DOHH2 (cell line): ENCODE data around the gene SCO1.

Experiments used
- H3F3A ChIP-seq: fragments of 200-600 bp; sonication (generic), shearing (Covaris generic); 2 replicates; pipeline ENCODE4 v1.6.0; 2016; ENCODE audit warnings: antibody characterized with exemption, mild to moderate bottlenecking; ENCODE audit not compliant: control insufficient read depth, insufficient read depth
- H3K27ac ChIP-seq: fragments of 200-600 bp; sonication (generic); 2 replicates; pipeline ENCODE4 v1.5.1; 2014; ENCODE audit warnings: low read depth, mild to moderate bottlenecking, low read length, moderate library complexity
- H3K27me3 ChIP-seq: fragments of 200-600 bp; sonication (generic); 2 replicates; pipeline ENCODE4 v1.6.1; 2014; ENCODE audit warnings: mild to moderate bottlenecking, low read length, mixed read lengths; ENCODE audit not compliant: control insufficient read depth
- H3K36me3 ChIP-seq: fragments of 200-600 bp; sonication (generic); 2 replicates; pipeline ENCODE4 v1.6.1; 2014; ENCODE audit warnings: mild to moderate bottlenecking, low read length, moderate library complexity, mixed read lengths; ENCODE audit not compliant: control insufficient read depth
- H3K4me1 ChIP-seq: fragments of 200-600 bp; sonication (generic); 2 replicates; pipeline ENCODE4 v1.6.1; 2014; ENCODE audit warnings: mild to moderate bottlenecking, low read length, mixed read lengths; ENCODE audit not compliant: control insufficient read depth
- H3K4me2 ChIP-seq: fragments of 200-600 bp; sonication (generic); 2 replicates; pipeline ENCODE4 v1.6.0; 2014; ENCODE audit warnings: mild to moderate bottlenecking, low read length, moderate library complexity
- H3K4me3 ChIP-seq: fragments of 200-600 bp; sonication (generic); 2 replicates; pipeline ENCODE4 v1.5.1; 2014; ENCODE audit warnings: mild to moderate bottlenecking, low read length, mixed read lengths
- H3K79me2 ChIP-seq: fragments of 200-600 bp; sonication (generic); 2 replicates; pipeline ENCODE4 v1.6.1; 2014; ENCODE audit warnings: mild to moderate bottlenecking, low read length, mixed read lengths; ENCODE audit not compliant: control insufficient read depth
- H3K9me2 ChIP-seq: fragments of 200-600 bp; sonication (generic); replicated peaks from 2 replicates; pipeline ENCODE4 v1.6.1; 2014; ENCODE audit warnings: mild to moderate bottlenecking, low read length, mixed read lengths; ENCODE audit not compliant: control insufficient read depth
- H3K9me3 ChIP-seq: fragments of 200-600 bp; sonication (generic); 2 replicates; pipeline ENCODE4 v1.6.1; 2014; ENCODE audit warnings: antibody characterized with exemption, low read length, mixed read lengths; ENCODE audit not compliant: control insufficient read depth, insufficient read depth
- H4K20me1 ChIP-seq: fragments of 200-600 bp; sonication (generic); 2 replicates; pipeline ENCODE4 v1.6.0; 2014; ENCODE audit warnings: low read depth, mild to moderate bottlenecking, antibody characterized with exemption, low read length, moderate library complexity; ENCODE audit not compliant: control insufficient read depth, insufficient read depth
- EZH2phosphoT487 ChIP-seq: fragments of 200-600 bp; sonication (generic); IDR thresholded peaks from 2 replicates; pipeline ENCODE4 v1.6.1; 2017; ENCODE audit warnings: borderline replicate concordance, mild to moderate bottlenecking, antibody characterized with exemption, low read length, moderate library complexity, mixed read lengths
- TF ChIP-seq, protein P1 (sequence below): fragments of 200-600 bp; sonication (generic); IDR thresholded peaks from one replicate; pipeline ENCODE4 v1.5.1; 2014; ENCODE audit warnings: antibody characterized with exemption, mild to moderate bottlenecking, low read depth, low read length; ENCODE audit not compliant: poor library complexity, severe bottlenecking

SCO1 gene

DNA sequence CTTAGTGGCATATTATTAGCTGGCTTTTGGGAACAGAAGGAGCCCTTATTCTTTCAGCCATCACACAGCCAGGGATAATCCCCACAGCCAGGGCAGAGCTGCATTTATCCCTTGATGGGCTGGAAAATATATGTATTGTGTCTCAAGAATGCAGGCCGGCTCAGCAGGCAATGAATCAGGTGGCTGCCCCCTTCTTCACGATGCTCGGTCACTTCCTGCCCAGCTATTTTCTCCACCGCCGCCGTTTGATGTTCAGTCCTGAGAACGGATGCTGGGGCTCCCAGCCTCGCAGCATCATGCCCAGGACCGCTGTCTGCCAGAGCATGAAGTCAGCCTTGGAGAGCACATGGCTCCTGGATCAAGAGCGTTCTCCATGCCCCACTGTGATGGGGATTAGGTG, 35.9 kb downstream of the SCO1 start:
- no peaks in the 10 kb centered on the region for H3K79me2 ChIP-seq
- H3K4me3 ChIP-seq, result no peak overlapping the region
- H3K27ac ChIP-seq, result no peak overlapping the region
- H3F3A ChIP-seq, result no peaks in the 10 kb centered on the region
- no peaks in the 10 kb centered on the region for H4K20me1 ChIP-seq
- no peaks in the 10 kb centered on the region for H3K27me3 ChIP-seq
- H3K4me2 ChIP-seq, result no peak overlapping the region
- no peaks in the 10 kb centered on the region for H3K4me1 ChIP-seq
- no peaks in the 10 kb centered on the region for H3K9me2 ChIP-seq
- TF ChIP-seq EZH2phosphoT487, result no peak
- TF ChIP-seq, protein P1, sequence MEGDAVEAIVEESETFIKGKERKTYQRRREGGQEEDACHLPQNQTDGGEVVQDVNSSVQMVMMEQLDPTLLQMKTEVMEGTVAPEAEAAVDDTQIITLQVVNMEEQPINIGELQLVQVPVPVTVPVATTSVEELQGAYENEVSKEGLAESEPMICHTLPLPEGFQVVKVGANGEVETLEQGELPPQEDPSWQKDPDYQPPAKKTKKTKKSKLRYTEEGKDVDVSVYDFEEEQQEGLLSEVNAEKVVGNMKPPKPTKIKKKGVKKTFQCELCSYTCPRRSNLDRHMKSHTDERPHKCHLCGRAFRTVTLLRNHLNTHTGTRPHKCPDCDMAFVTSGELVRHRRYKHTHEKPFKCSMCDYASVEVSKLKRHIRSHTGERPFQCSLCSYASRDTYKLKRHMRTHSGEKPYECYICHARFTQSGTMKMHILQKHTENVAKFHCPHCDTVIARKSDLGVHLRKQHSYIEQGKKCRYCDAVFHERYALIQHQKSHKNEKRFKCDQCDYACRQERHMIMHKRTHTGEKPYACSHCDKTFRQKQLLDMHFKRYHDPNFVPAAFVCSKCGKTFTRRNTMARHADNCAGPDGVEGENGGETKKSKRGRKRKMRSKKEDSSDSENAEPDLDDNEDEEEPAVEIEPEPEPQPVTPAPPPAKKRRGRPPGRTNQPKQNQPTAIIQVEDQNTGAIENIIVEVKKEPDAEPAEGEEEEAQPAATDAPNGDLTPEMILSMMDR, result no peak
- no peaks in the 10 kb centered on the region for H3K36me3 ChIP-seq
- no peaks in the 10 kb centered on the region for H3K9me3 ChIP-seq

DNA sequence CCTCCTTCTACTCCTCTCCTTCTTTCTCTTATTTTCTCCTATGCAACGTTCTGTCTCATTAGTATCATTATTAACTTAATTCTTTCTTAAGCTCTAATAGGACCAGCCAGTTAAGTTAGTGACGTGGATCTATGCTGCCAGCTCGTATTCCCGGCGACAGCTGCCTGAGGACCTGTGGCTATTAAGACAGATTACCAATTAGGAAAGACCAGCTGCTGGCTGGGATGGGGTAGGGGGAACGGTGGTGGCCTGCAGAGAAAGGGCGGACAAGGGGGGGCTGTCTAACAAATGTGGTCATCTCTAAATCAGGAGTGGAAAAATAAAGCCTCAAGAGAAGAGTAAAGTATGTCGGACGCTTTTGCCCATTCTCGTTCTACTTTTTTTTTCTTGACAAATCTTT, 39.5 kb downstream of the SCO1 start:
- Histone ChIP-seq H3K9me3 (no peaks in the 10 kb centered on the region), H4K20me1 (no peaks in the 10 kb centered on the region), H3K79me2 (no peaks in the 10 kb centered on the region), H3K4me3 (no peak overlapping the region), H3F3A (no peaks in the 10 kb centered on the region), H3K4me2 (no peak overlapping the region), H3K27ac (no peak overlapping the region), H3K36me3 (no peaks in the 10 kb centered on the region), H3K9me2 (no peaks in the 10 kb centered on the region), H3K4me1 (no peaks in the 10 kb centered on the region), H3K27me3 (no peaks in the 10 kb centered on the region)
- no peak for TF ChIP-seq EZH2phosphoT487
- TF ChIP-seq, protein P1, result no peak

DNA sequence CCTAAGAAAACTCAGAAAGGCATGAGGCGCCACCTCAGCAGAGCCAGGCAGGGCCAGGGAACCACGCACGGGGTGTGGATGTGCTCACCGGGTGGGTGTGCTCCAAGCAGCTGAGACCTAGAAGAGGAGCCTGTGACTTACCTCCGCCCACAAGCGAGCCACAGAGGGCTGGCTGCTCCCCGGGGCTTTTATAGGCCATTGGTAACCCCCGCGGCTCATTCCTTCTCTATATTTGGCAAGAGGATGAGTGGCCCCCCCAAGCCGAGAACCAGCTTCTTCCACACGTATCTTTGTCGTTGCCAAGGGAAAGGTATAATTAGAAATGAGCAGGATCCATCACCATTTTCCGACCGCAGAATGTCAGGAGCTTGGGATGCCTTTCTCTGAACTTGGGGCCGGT, 40.2 kb downstream of the SCO1 start, which contains the start of gene MYH3:
TSS of gene MYH3 (minus strand) at position 162 of the 400 bp plus-strand sequence. CDS start 2,245 bp downstream, outside the sequence.
- H3K4me2 ChIP-seq, result no peak within 1 kb of the TSS
- no peaks in the 10 kb centered on the region for H3F3A ChIP-seq
- H3K4me1 ChIP-seq, result no peaks in the 10 kb centered on the region
- H3K27ac ChIP-seq, result no peak within 1 kb of the TSS
- no peak for TF ChIP-seq EZH2phosphoT487
- TF ChIP-seq, protein P1, result no peak
- H3K79me2 ChIP-seq, result no peaks in the 10 kb centered on the region
- H3K9me2 ChIP-seq, result no peaks in the 10 kb centered on the region
- H3K36me3 ChIP-seq, result no peaks in the 10 kb centered on the region
- no peaks in the 10 kb centered on the region for H3K9me3 ChIP-seq
- no peaks in the 10 kb centered on the region for H3K27me3 ChIP-seq
- no peak within 1 kb of the TSS for H3K4me3 ChIP-seq
- no peaks in the 10 kb centered on the region for H4K20me1 ChIP-seq
